ENCODE measurements around the gene FHOD1.

FHOD1 gene

DNA sequence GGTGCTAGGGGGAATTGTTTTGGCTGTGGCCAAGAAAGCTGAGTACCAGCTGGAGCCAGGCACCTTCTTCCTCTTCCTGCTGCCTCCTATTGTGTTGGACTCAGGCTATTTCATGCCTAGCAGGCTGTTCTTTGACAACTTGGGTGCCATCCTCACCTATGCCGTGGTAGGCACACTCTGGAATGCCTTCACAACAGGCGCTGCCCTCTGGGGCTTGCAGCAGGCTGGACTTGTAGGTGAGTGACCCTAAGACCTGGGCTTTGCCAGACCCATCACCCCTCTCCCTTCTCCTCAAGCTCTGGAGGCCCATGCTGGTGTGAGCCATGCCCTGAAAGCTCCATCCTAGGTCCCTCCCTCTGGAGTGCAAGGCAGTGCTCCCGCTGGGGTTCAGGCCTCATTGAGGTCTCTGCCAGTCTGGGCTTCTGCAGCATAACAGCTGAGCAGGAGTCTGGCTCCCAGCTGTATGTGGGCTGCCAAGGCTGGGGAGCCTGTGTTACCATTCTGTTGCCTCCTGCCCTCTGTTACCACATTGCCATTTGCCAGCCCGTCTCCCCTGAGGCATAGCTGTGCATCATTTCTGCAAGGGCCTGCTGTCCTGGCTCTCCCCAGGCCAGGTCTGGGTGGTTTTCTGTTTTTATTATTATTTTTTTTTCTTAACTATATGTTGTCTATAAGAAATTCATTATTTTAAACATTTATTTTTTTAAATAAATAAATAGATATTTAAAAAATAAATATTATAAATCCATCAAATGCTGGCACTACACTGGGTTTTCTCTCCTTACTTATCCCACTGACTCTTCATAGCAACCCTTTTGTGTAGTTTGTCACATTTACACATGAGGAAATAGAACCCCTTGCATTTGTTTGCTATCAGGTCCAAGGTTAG lies 5.6 kb upstream of the FHOD1 start:
- no peak for DNase-seq (ENCODE audit: low read depth)
- no peak overlapping the region for H3K4me3 ChIP-seq (ENCODE audit: low read depth, low read length)
- in situ Hi-C loops (cut with HindIII; ENCODE audit: low sequenced_read_pairs), result no loop called here
- TF ChIP-seq CTCF (IDR thresholded peaks at IDR 0.05; ENCODE audit: low read depth, low read length, missing control alignments), result no peak

DNA sequence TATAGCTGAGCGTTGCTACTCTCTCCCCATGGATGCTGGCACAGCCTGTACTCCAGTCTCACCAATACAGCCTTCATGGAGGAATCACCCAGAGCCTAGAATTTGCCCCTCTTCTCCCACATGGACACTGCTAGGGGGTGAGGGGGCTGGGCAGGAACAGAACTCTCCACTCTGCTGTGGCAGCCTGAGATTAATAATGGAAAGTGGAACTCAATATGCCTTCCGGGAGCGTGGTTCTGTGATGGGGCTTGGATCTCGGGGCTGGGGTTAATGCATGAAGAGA lies 2.7 kb upstream of the FHOD1 start:
- peak overlapping the region; percentile 91 for H3K4me3 ChIP-seq (ENCODE audit: low read depth, low read length)
- TF ChIP-seq CTCF (IDR thresholded peaks at IDR 0.05; ENCODE audit: low read depth, low read length, missing control alignments), result no peak

GRCh38 chr16:67249178-67250044 lies 2.1 kb upstream of the FHOD1 start:
- in situ Hi-C loops (cut with HindIII; ENCODE audit: low sequenced_read_pairs), result no loop called here
- H3K4me3 ChIP-seq (ENCODE audit: low read depth, low read length), result peak overlapping the region; percentile 91
- no peak for TF ChIP-seq CTCF (IDR thresholded peaks at IDR 0.05; ENCODE audit: low read depth, low read length, missing control alignments)
- DNase-seq (ENCODE audit: low read depth), result no peak

More for the DNA sequence above, 2.7 kb upstream of the FHOD1 start:
- no peak for DNase-seq (ENCODE audit: low read depth)
- in situ Hi-C loops (cut with HindIII; ENCODE audit: low sequenced_read_pairs), result no loop called here

GRCh38 chr16:67248401-67249177 lies 1.3 kb upstream of the FHOD1 start, which contains the start of gene SLC9A5:
TSS of gene SLC9A5 (plus strand) at chr16:67248979. CDS start at chr16:67249015, 36 bp downstream.
- TF ChIP-seq CTCF (IDR thresholded peaks at IDR 0.05; ENCODE audit: low read depth, low read length, missing control alignments), result no peak
- in situ Hi-C loops (cut with HindIII; ENCODE audit: low sequenced_read_pairs), result no loop called here
- peak within 1 kb of the TSS; percentile 91 for H3K4me3 ChIP-seq (ENCODE audit: low read depth, low read length)
- no peak for DNase-seq (ENCODE audit: low read depth)

- peak overlapping the region; percentile 91 for H3K4me3 ChIP-seq (ENCODE audit: low read depth, low read length)
- in situ Hi-C loops (cut with HindIII; ENCODE audit: low sequenced_read_pairs), result no loop called here
- no peak for DNase-seq (ENCODE audit: low read depth)
- TF ChIP-seq CTCF (IDR thresholded peaks at IDR 0.05; ENCODE audit: low read depth, low read length, missing control alignments), result no peak
These were observed 756 bp upstream of the FHOD1 start for GRCh38 chr16:67248073-67248400.

DNA sequence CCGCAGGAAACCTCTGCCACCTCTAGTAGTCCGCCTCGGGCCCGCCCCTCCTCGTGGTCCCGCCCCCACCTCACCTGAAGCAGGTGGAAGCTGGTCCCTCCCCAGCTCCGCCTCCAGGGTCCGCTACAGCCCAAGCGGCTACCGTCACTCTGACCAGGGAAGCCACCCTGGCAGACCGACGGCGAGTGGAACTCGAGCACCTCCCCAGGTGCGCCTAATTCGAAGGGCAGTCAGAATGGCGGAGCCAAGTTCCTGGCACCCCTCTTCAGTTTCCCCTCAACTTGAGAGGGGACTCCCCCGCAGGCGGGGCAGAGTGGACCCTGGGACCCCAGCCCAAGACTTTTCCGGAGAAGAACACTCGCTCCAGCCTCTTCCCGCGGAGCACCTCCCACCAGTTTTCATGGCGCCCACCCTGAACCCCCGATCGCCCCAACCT lies 507 bp downstream of the FHOD1 start:
- in situ Hi-C loops (cut with HindIII; ENCODE audit: low sequenced_read_pairs), result no loop called here
- TF ChIP-seq CTCF (IDR thresholded peaks at IDR 0.05; ENCODE audit: low read depth, low read length, missing control alignments), result no peak
- peak overlapping the region; percentile 91 for H3K4me3 ChIP-seq (ENCODE audit: low read depth, low read length)
- DNase-seq (ENCODE audit: low read depth), result no peak
